ENCODE data around the gene SSMEM1. TPM values are rescaled to one million over a fixed set of nuclear protein-coding genes. Genes with fewer than 3 reads are reported as not detected.
"Not testable (repeated sequence)": the region's sequence is repeated elsewhere in the genome, so short reads cannot be mapped to it uniquely, and the experiment has no call there.

Gene SSMEM1
- total RNA-seq, 1 donor from 2014 or later = not detected

DNA sequence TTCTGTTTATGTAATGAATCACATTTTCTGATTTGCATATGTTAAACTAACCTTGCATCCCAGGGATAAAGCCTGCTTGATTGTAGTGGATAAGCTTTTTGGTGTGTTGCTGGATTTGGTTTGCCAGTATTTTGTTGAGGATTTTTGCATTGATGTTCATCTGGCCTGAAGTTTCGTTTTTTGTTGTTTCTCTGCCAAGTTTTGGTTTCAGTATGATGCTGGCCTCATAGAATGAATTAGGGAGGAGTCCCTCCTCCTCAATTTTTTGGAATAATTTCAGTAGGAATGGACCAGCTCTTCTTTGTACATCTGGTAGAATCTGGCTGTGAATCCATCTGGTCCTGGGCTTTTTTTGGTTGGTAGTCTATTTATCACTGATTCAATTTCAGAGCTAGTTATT, 35.8 kb downstream of the SSMEM1 start:
- DNase-seq (ENCODE audit: extremely low read depth, low read depth, low spot score) = not testable (repeated sequence)

DNA sequence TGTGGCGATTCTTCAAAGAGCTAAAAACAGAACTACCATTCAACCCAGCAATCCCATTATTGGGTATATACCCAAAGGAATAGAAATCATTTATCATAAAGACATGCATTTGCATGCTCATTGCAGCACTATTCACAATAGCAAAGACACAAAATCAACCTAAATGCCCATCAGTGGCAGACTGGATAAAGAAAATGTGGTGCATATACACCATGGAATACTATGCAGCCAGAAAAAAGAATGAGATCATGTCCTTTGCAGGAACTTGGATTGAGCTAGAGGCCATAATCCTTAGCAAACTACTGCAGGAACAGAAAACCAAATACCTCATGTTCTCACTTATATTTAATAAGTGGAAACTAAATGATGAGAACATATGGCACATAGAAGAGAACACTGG, 38.8 kb downstream of the SSMEM1 start:
- not testable (repeated sequence) for DNase-seq (ENCODE audit: extremely low read depth, low read depth, low spot score)

DNA sequence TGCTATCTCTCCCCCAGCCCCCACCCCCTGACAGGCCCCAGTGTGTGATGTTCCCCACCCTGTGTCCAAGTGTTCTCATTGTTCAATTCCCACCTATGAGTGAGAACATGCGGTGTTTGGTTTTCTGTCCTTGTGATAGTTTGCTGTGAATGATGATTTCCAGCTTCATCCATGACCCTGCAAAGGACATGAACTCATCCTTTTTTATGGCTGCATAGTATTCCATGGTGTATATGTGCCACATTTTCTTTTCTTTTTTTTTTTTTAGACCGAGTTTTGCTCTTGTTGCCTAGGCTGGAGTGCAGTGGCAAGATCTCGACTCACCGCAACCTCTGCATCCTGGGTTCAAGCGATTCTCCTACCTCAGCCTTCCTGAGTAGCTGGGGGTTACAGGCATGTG, 41.2 kb downstream of the SSMEM1 start:
- DNase-seq (ENCODE audit: extremely low read depth, low read depth, low spot score) = not testable (repeated sequence)

DNA sequence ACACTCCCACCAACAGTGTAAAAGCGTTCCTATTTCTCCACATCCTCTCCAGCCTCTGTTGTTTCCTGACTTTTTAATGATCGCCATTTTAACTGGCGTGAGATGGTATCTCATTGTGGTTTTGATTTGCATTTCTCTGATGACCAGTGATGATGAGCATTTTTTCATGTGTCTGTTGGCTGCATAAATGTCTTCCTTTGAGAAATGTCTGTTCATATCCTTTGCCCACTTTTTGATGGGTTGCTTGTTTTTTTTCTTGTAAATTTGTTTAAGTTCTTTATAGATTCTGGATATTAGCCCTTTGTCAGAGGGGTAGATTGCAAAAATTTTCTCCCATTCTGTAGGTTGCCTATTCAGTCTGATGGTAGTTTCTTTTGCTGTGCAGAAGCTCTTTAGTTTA, 42.0 kb downstream of the SSMEM1 start:
- not testable (repeated sequence) for DNase-seq (ENCODE audit: extremely low read depth, low read depth, low spot score)

DNA sequence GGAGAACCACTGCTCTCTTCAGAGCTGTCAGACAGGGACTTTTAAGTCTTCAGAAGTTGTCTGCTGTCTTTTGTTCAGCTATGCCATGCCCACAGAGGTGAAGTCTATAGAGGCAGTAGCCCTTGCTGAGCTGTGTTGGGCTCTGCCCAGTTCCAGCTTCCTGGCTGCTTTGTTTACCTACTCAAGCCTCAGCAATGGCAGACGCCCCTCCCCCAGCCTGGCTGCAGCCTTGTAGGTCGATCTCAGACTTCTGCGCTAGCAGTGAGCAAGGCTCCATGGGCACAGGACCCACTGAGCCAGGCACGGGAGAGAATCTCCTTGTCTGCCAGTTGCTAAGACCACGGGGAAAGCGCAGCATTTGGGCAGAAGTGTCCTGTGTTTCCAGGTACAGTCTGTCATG, 46.9 kb downstream of the SSMEM1 start:
- DNase-seq (ENCODE audit: extremely low read depth, low read depth, low spot score) = no peak

DNA sequence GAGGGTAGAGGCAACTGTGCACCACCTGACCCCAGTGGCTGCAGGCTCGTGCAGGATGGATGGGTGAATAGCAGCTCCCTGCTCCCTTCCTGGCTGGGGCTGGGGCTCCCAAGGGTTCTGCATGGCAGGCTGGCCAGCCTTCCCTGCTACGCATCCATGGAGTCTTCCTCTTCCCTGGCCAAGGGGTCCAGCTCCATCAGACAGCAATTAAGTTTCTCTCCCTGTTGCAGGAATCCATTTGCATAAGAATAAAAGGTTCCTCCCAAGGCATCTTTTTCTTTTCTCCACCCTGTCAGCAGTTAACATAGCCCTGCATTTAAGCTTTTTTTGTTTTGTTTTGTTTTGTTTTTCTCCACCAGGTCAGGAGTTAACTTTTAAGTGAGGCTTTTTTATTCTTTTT, 49.0 kb downstream of the SSMEM1 start:
- no peak for DNase-seq (ENCODE audit: extremely low read depth, low read depth, low spot score)

DNA sequence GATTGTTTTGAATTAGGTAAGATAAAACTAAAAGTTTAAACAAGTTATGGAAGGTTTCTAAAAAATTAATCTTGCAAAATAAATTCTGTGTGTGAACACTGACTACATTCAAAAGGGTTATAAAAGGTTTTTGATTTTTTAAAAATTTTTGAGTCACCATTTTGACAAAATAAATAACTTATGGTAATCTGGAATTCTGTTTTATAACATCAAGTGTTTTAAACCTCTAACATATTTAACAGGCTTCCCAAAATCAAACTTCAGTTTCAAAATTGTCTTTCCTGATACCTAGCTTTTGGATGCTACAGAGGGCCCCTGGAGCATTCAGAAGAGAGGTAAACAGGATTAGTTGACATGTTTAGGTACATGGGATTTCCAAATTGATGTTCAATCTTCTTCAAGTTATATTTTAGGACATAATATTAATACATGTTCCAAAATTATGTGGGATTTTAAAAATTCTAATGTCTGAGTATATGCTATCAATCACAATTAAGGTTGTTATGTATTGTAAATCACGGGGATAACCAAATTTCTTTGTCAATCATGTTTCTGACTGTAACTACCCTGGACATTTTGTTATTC, 50.9 kb downstream of the SSMEM1 start:
- no peak for DNase-seq (ENCODE audit: extremely low read depth, low read depth, low spot score)

DNA sequence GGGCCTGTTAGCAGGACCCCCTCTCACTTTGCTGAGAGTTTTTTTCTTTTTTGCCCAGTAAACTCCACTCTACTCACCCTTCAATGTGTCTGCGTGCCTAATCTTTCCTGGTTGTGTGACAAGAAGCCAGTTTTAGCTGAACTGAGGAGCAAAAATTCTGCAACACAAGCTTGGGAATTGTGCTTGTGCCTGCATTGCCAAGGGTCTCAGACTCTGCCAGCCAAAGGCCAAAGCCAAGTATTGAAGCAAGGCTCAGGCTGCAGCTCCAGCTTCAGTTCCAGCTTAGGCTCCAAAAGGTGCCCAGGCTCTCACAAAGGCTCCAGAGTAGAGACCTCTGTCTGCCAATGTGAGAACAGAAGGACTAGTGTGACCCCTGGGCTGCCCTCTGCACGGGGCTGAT, 54.8 kb downstream of the SSMEM1 start:
- no peak for DNase-seq (ENCODE audit: extremely low read depth, low read depth, low spot score)

DNA sequence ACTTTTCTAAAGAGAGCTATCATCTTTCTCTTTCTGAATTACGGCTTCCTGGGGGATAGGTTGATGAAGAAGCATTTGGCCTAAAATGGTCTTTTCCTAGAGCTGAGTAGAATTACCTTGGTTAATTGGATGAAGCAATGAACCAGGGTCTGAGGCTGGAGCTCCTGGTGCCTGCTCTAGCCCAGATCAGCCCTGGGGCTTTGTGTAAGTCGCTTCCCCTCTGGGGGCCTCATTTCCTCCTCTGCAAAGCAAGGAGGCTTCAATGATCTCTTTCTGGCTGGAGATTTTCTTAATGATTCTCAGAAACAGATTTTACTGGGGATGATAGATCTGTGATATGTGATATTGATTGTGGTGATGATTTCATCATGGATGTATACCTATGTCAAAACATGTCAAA, 55.5 kb downstream of the SSMEM1 start:
- DNase-seq (ENCODE audit: extremely low read depth, low read depth, low spot score) = no peak

Other genes with a start within 250 kb of the SSMEM1 start
- gene ZC3HC1, start 156.5 kb upstream of the SSMEM1 start, total RNA-seq = 17.2 and 17.5 TPM in 2 replicates
- 18.0 and 20.8 TPM in 2 replicates for gene KLHDC10, start 137.3 kb upstream of the SSMEM1 start, total RNA-seq
- 6.7 and 9.2 TPM in 2 replicates for gene TMEM209, start 2.5 kb upstream of the SSMEM1 start, total RNA-seq
- gene CPA2, start 59.0 kb downstream of the SSMEM1 start, total RNA-seq = not detected in 2 replicates
- gene CPA4, start 85.3 kb downstream of the SSMEM1 start, total RNA-seq = 20.2 and 27.7 TPM in 2 replicates
- not detected in 2 replicates for gene CPA5, start 137.0 kb downstream of the SSMEM1 start, total RNA-seq
- gene CPA1, start 172.6 kb downstream of the SSMEM1 start, total RNA-seq = not detected in 2 replicates
- gene CEP41, start 233.2 kb downstream of the SSMEM1 start, total RNA-seq = 23.5 and 25.1 TPM in 2 replicates

Measured in glomerular endothelial cell (primary cell).